ENCODE measurements around the gene TIMP2.

GRCh38 chr17:78908426-78908825 is 16.8 kb downstream of the TIMP2 start:
- TF ChIP-seq CTCF (IDR thresholded peaks at IDR 0.05; ENCODE audit: low read depth, low read length, missing input control) (no peak), MAX (IDR thresholded peaks at IDR 0.05) (no peak), RAD21 (IDR thresholded peaks at IDR 0.05) (no peak), HNF4A (conservative IDR thresholded peaks at IDR 0.05) (no peak), RXRA (IDR thresholded peaks at IDR 0.05) (no peak), YY1 (IDR thresholded peaks at IDR 0.05) (no peak), ZBTB33 (IDR thresholded peaks at IDR 0.05) (no peak), NR2F2 (IDR thresholded peaks at IDR 0.05) (no peak), TAF1 (conservative IDR thresholded peaks at IDR 0.05) (no peak), EGR1 (IDR thresholded peaks at IDR 0.05; ENCODE audit: low read depth in 2 of 2) (no peak), REST (IDR thresholded peaks at IDR 0.05) (no peak), GABPA (IDR thresholded peaks at IDR 0.05 in 1 of 2, conservative IDR thresholded peaks at IDR 0.05 in 1 of 2) (no peak), JUND (IDR thresholded peaks at IDR 0.05) (no peak)
